ENCODE data around the gene KIF7.

The KIF7 gene

GRCh38 chr15:89646416-89647141, 8.7 kb downstream of the KIF7 start:
- DNase-seq: no peak

GRCh38 chr15:89645680-89646079, 9.6 kb downstream of the KIF7 start:
- no peak for DNase-seq

- no peak for DNase-seq
Measured at GRCh38 chr15:89642106-89642505, 13.2 kb downstream of the KIF7 start.

GRCh38 chr15:89641053-89641452, 14.2 kb downstream of the KIF7 start:
- no peak for DNase-seq

GRCh38 chr15:89640245-89640644, 15.0 kb downstream of the KIF7 start:
- no peak for DNase-seq

- no peak for DNase-seq
Measured at GRCh38 chr15:89633585-89633984, 21.7 kb downstream of the KIF7 start.

GRCh38 chr15:89632563-89633430, 22.5 kb downstream of the KIF7 start:
- no peak for DNase-seq

- no peak for DNase-seq
Measured at GRCh38 chr15:89631902-89632264, 23.4 kb downstream of the KIF7 start.

GRCh38 chr15:89630974-89631901, 24.0 kb downstream of the KIF7 start:
- DNase-seq: no peak

- DNase-seq: no peak
Measured at GRCh38 chr15:89630260-89630659, 25.0 kb downstream of the KIF7 start.

GRCh38 chr15:89629829-89630228, 25.4 kb downstream of the KIF7 start:
- DNase-seq: no peak

GRCh38 chr15:89628806-89629715, 26.2 kb downstream of the KIF7 start:
- DNase-seq: peak; percentile 32

GRCh38 chr15:89628301-89628700, 27.0 kb downstream of the KIF7 start:
- no peak for DNase-seq

- DNase-seq: no peak
Measured at GRCh38 chr15:89627256-89627970, 27.9 kb downstream of the KIF7 start.

GRCh38 chr15:89625716-89626115, 29.6 kb downstream of the KIF7 start:
- no peak for DNase-seq

GRCh38 chr15:89623165-89623564, 32.1 kb downstream of the KIF7 start:
- no peak for DNase-seq

- DNase-seq: no peak
Measured at GRCh38 chr15:89621547-89621946, 33.7 kb downstream of the KIF7 start.

GRCh38 chr15:89616228-89616627, 39.0 kb downstream of the KIF7 start:
- DNase-seq: no peak

GRCh38 chr15:89615135-89615534, 40.1 kb downstream of the KIF7 start:
- DNase-seq: no peak

GRCh38 chr15:89614164-89614563, 41.1 kb downstream of the KIF7 start:
- DNase-seq: peak; percentile 16

- DNase-seq: no peak
Measured at GRCh38 chr15:89613031-89613430, 42.2 kb downstream of the KIF7 start.
